Colon (tissue), 2 donors: ENCODE measurements around the gene TNXB.

ENCODE experiments used
- FAIRE-seq: peaks from 2 replicates; lab custom pipeline; 2012; peaks lifted over from hg19 to GRCh38; lab: Jason Lieb, UNC
- donor health status: control.
- donor health status: control.

Gene TNXB, protein sequence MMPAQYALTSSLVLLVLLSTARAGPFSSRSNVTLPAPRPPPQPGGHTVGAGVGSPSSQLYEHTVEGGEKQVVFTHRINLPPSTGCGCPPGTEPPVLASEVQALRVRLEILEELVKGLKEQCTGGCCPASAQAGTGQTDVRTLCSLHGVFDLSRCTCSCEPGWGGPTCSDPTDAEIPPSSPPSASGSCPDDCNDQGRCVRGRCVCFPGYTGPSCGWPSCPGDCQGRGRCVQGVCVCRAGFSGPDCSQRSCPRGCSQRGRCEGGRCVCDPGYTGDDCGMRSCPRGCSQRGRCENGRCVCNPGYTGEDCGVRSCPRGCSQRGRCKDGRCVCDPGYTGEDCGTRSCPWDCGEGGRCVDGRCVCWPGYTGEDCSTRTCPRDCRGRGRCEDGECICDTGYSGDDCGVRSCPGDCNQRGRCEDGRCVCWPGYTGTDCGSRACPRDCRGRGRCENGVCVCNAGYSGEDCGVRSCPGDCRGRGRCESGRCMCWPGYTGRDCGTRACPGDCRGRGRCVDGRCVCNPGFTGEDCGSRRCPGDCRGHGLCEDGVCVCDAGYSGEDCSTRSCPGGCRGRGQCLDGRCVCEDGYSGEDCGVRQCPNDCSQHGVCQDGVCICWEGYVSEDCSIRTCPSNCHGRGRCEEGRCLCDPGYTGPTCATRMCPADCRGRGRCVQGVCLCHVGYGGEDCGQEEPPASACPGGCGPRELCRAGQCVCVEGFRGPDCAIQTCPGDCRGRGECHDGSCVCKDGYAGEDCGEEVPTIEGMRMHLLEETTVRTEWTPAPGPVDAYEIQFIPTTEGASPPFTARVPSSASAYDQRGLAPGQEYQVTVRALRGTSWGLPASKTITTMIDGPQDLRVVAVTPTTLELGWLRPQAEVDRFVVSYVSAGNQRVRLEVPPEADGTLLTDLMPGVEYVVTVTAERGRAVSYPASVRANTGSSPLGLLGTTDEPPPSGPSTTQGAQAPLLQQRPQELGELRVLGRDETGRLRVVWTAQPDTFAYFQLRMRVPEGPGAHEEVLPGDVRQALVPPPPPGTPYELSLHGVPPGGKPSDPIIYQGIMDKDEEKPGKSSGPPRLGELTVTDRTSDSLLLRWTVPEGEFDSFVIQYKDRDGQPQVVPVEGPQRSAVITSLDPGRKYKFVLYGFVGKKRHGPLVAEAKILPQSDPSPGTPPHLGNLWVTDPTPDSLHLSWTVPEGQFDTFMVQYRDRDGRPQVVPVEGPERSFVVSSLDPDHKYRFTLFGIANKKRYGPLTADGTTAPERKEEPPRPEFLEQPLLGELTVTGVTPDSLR (N-terminal part only)

DNA sequence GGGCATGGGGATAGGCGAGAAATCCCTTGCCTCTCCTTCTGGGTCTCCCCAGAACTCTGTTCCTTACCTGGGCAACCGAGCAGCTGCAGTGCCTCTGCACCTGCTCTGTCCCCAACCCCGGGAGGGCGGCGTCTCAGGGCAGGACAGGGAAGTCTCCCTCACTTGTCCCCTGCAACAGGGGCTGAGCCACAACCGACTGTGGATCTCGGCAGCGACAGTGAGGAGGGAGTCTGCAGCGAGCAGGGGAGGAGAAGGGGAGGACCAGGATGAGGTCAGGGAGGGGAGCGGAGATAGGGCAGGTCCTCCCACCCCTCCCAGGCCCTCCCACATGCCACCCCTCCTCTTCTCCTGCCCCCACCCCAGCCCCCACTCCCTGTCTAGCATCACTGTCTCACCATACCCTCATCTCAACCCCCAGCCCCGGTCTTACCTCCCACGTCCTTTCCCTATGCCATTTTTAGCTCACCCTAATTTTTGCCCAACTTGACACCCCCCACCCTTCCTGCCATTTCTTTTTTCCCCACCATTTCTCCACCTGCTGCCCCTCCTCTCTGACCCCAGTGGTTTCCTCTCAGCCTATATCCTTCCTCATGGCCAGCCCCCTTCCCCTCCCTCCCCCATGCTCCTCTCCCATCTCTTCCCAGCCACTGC, at the start of gene TNXB:
Gene TNXB (minus strand): TSS at position 225 of the 651 bp plus-strand sequence. CDS start 11,140 bp downstream, outside the sequence.
- no peak for FAIRE-seq

GRCh38 chr6:32158052-32158451, 48.9 kb upstream of the TNXB start:
- FAIRE-seq, result no peak

GRCh38 chr6:32156891-32157290, 47.8 kb upstream of the TNXB start:
- no peak for FAIRE-seq

GRCh38 chr6:32154514-32155161, 45.5 kb upstream of the TNXB start:
- FAIRE-seq, result no peak

- FAIRE-seq, result no peak
These were observed 44.7 kb upstream of the TNXB start, which contains the start of gene PPT2 for GRCh38 chr6:32153564-32154513. PPT2 (plus strand) TSS chr6:32154141; CDS start chr6:32154595, 454 bp downstream.

DNA sequence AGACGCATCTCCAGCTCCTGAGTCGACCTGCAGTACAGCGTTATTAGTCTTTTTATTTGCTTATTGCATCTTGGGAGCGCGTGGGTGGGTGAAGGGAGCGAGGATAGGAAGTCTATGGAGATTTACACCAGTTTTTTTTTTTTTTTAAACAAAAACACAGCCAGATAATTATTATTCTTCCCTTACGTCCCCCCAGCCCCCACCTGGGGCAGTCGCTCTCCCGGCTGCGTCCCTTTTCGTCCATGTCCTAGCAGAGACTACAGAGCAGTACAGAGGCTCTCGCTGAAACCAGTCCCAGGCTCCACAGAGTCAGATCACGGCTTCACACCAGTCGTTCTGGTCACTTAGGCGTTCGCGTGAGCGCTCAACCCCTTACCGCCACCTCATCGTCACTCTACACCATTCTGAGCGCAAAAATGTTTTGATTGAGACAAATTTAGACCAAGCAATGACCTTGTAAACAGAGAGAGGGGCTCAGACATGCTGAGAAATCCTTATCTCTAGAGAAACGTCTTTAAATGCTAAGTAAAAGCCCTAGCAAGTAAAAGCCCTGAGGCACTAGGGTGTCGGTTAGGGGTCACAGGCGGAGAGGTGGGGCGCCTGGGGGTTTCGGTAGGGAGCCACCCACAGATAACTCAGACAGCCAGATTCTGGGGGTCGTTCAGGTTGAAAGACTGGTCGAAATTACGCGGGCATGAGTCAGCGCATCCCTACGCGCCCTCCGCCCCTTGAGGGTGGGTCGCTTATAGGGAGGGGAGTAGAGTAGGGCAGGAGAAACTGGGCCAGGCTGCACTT, 43.8 kb upstream of the TNXB start:
- FAIRE-seq, result no peak

- FAIRE-seq, result no peak
These were observed 43.0 kb upstream of the TNXB start, which contains the start of gene PRRT1 for GRCh38 chr6:32151863-32152768. PRRT1 (minus strand) TSS chr6:32151939; CDS start chr6:32151827, 112 bp downstream.

DNA sequence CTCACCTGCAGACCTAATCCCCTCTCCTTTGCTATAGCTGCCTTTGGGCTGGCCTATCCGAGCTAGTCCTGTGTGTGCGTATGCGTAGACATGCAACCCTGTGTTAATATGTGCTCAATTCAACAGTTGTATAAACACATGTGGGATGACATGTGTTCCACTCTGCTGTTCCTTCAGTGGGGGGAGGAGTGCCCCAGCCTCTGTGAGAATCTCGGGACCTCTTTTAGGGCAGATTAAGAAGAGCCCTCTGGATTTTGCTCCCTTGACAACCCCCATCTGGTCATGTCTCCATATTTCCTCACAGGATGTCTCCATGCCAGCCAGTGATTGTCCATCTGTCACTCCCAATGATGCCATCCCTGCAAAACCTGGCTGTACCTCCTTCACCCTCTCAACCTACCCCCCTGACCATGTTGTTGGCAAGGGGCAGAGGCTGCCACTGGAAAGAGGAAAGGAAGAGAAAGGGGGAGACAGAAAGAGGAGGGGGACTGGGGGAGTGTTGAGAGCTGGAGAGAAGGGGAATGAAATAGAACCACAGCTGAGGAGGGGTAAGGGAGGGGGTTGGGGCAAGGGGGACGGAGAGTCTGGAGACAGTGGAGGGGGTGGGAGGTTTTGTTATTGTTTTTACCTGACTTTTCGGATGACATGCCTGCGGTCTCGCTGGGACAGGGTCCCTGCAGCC, 42.2 kb upstream of the TNXB start:
- FAIRE-seq, result no peak

GRCh38 chr6:32149932-32150870, 41.1 kb upstream of the TNXB start:
- FAIRE-seq, result no peak

DNA sequence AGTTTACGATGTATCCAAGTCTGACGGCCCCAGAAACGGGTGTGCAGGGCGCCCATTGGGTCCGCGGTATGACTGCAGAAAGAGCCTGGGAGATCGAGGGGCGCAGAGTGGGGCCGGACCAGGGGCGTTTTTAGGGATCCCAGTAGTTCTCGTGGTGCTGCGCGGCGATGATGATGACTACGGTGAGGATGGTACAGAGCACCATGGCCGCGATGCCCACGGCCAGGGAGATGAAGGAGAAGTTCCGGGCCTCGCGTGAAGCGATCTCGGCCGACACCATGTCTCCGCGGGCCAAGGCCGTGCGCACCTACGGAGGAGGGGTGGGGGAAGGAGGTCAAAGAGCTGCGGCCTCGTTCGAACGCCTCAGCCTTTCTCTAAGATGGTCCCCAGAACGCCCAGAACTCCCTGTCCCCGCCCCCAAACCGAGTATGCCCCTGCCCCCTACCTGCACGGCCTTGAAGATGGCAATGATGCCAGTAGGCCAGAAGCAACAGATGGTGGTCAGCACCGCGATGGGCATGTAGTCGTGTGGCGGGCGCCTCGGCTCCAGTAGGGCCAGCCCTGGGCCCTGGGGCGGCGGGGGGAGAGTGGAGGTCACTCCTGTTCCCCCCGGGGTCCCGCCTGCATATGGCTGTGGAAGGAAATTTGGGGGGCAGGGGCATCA, 40.1 kb upstream of the TNXB start:
- no peak for FAIRE-seq

- FAIRE-seq, result no peak
These were observed 39.4 kb upstream of the TNXB start for GRCh38 chr6:32148289-32149091.

DNA sequence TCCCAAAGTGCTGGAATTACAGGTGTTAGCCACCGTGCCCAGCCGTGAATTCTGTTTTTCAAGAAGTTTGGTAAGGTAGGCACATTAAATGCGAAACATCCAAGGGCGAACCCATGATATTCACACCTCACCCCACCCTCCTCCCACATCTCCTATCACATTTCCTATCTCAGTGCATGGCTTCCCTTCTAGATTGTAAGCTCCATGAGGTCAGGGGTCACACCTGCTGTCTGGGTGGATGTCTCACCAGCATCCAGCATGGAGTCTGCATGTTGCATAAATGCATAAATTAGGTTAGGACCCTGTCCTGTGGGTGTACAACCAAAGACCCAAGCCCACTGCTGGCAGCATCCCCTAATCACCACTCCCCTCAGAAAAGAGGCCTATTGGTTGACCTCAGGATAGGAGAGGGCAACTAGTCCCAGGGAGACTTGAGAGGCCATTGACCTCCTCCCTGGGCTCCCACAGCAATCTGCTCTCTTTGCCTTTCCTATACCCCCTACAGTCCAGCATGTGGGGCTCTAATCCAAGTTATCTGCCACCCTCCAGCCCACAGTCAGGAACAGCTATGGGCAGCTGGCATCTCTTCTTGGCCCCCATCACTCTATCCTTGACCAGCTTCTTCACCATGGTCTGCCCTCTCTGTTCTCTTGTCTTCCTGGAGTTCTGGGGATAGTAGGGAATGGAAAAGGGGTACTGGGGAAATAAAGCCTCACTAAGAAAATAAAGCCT, 38.4 kb upstream of the TNXB start:
- no peak for FAIRE-seq

DNA sequence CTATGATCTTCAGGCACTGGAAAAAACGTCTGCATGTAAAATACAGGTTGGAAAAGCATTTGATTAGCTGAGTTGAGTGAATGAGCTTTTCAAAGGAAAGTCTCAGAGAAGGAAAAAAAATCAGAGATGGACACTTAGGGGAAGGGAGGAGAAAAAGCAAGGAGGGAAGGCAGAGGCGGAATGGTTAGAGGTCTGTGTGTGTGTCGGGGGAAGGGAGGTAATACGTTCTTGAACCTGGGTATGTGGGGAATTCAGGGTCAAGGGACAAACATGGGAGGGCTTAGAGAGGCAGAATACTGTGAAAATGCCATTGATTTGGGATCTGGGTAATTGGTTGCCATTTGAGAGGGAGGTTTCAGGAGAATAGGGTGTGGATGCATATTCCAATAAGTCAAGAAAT, 37.5 kb upstream of the TNXB start:
- no peak for FAIRE-seq

GRCh38 chr6:32146287-32146686, 37.1 kb upstream of the TNXB start:
- FAIRE-seq, result no peak
